Left cardiac atrium (tissue), 4 donors: ENCODE results near the gene LRRC36. TPM values are rescaled to one million over a fixed set of nuclear protein-coding genes. Genes with fewer than 3 reads are reported as not detected.

Source experiments
- ATAC-seq, 2 donors: fragments of 200-7000 bp; cut with Tn5 transposase; one replicate each; pipeline ENCODE4 v1.9.1; 2020; ENCODE audit warnings: mild to moderate bottlenecking in 2 of 2, moderate library complexity in 2 of 2
- DNase-seq: peaks from one replicate; pipeline ENCODE4 v3.0.0-alpha.2; 2020
- intact Hi-C, 2 donors: fragments of 100-400 bp; cut with DNase I; formaldehyde crosslinking; loops; one replicate each; pipeline versions ENCODE4 v1.14.1 to v1.15.1; 2022 to 2023
- total RNA-seq, 2 donors: library from RNA; stranded (reverse); fragmentation: NEBNext Ultra II Directional; extraction: Animal tissue kit (Norgen Biotek cat#: 25700); gene quantifications; one replicate each; pipeline ENCODE4 v1.2.1, GENCODE V29; 2021
- donor health status: DM: no; HTN: yes; CAD: no.
- donor health status: DM: no; HTN: yes; CAD: no; lungs with severe emphysema.
- donor health status: DM: yes; HTN: yes; CAD: no.
- donor health status: Dilated cardiomyopathy.

Gene LRRC36
- total RNA-seq, 2 donors from 2014 or later: not detected

DNA sequence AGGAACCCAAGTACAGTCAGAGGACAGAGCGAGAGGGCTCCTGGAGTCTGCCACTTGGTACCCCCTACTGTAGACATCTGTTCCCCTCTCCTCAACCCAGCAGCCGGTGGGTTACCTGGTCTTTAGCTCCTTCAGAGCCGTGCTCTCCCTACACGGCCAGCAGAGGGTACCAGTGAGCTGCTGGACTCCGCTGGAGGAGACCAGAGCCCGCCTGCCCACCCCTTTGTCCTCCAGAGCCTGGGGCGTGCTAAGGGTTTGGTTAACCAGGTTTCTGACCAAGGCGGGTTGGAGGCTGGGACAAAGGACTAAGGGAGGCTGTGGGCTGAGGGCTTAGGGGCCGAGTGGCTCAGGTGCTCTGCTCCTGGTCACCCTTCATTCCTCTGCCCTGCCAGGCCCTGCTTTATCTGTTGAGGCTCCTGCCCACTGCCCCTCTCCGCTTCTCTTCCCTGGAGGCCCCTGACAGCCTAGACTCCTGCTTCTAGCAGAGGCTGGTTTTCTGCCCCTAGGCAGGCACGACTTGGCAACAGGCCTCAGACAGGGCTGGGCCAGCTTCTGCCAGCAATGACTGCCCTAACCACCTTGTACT is 101.6 kb downstream of the LRRC36 start:
- intact Hi-C loops: loop anchor here (5.0 kb wide), 1 partner anchor 39 kb away; no protein-coding TSS in a partner anchor
- DNase-seq (peak; percentile 80), ATAC-seq (peak; percentile 68 to 76)

- no peak for ATAC-seq
- intact Hi-C loops: loop anchor here (5.0 kb wide), 1 partner anchor 38 kb away; no protein-coding TSS in a partner anchor
- no peak for DNase-seq
Observed at GRCh38 chr16:67429053-67429798, 102.6 kb downstream of the LRRC36 start.

DNA sequence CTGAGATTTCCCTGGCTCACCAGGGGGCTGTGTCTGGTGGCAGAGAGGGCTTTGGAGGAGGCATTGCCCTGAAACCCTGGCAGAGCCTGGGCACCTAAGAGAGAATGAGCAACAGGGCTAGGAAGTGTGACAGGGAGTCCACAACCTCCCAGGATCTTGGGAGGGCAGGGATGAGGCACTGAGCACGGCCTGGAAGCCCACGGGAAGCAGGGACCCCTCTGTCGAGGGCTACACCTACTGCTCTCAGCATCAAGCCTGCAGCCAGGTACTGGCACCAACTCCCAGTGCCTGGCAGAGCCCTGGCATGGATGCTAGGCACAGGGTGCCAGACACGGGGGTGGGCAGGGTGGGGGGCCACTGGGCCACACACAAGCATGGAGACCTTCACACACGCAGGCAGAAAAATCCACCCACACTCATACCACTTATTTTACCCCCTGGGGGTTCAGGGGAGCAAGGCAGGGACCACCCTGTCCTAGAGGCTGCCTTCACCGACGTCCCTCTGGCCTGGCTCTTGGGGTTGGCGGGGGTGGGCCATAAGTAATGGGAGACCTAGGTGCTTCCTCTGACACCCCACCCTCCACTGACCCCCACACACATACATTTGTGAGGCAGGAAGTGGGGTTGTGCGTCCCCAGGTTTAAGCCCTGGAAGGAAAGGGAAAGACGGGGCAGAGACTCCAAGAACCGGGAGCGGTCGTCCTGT is 103.3 kb downstream of the LRRC36 start:
- ATAC-seq (no peak), DNase-seq (no peak)
- intact Hi-C loops: loop anchor here (5.0 kb wide), 1 partner anchor 37 kb away; no protein-coding TSS in a partner anchor

GRCh38 chr16:67430504-67430976 is 103.9 kb downstream of the LRRC36 start:
- ATAC-seq (peak; percentile 32 to 46), DNase-seq (no peak)
- intact Hi-C loops: no loop called here

GRCh38 chr16:67430977-67431774 is 104.6 kb downstream of the LRRC36 start, which contains the start of gene HSD11B2:
TSS of gene HSD11B2 (plus strand) at chr16:67431121. CDS start at chr16:67431249, 128 bp downstream.
- no peak for DNase-seq
- ATAC-seq: peak; percentile 67 to 77
- intact Hi-C loops: no loop called here

DNA sequence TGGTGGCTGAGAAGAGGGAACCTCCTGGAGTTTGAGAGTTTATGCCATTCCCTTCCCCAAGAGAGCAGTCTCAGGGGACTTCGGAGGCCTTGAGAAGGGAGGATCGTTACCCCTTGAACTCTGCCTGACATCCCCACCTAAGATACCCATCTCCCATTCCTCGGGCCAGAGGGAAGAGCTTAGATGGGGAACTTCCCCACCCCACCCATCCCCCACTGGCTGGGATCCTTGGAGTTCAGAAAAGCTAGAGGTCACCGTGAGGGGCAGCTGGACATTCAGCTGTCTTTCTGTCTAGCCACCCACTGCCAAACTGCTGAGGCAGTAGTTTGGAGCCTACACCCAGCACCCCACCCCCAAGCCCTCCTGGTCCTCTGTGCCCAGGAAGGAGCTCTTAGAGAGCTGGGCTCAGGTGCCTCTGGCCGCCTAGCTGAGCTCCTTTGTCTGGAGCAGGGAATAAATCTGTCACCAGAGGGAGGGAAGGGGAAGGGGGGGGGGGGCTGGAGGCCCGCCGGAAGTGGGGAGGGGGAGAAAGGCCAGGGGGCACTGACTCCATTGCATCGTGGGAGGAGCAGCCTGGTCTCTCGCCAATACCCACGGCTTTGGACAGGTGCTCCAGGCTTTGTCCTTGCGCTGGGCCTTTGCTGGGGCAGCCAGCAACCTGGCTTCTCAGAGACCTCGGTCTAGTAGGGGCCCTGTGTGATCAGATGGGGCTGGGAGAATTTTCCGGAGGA is 105.3 kb downstream of the LRRC36 start:
- DNase-seq (no peak), ATAC-seq (no peak)
- intact Hi-C loops: no loop called here

GRCh38 chr16:67432506-67432890 is 105.9 kb downstream of the LRRC36 start:
- DNase-seq: no peak
- intact Hi-C loops: no loop called here
- no peak for ATAC-seq

GRCh38 chr16:67433131-67433719 is 106.6 kb downstream of the LRRC36 start:
- intact Hi-C loops: no loop called here
- DNase-seq (no peak), ATAC-seq (no peak)

Other genes with a start within 250 kb of the LRRC36 start
- 10 to 100 TPM; 11.0 to 11.8 TPM for gene PHAF1, start 216.9 kb upstream of the LRRC36 start, total RNA-seq
- gene B3GNT9, start 175.8 kb upstream of the LRRC36 start, total RNA-seq: 10 to 100 TPM; 11.3 to 15.1 TPM
- 10 to 100 TPM; 10.6 to 11.1 TPM for gene TRADD, start 166.9 kb upstream of the LRRC36 start, total RNA-seq
- gene FBXL8, start 166.9 kb upstream of the LRRC36 start, total RNA-seq: 1 to 10 TPM; 8.0 to 8.5 TPM
- 10 to 100 TPM; 24.3 to 48.1 TPM for gene HSF4, start 162.1 kb upstream of the LRRC36 start, total RNA-seq
- 10 to 100 TPM; 58.6 to 80.5 TPM for gene NOL3, start 156.3 kb upstream of the LRRC36 start, total RNA-seq
- 10 to 100 TPM; 16.8 to 18.1 TPM for gene MATCAP1, start 142.9 kb upstream of the LRRC36 start, total RNA-seq
- gene EXOC3L1, start 136.7 kb upstream of the LRRC36 start, total RNA-seq: 1 to 10 TPM; 1.9 to 2.0 TPM
- gene E2F4, start 134.7 kb upstream of the LRRC36 start, total RNA-seq: 10 to 100 TPM; 34.9 to 46.2 TPM
- 1 to 10 TPM; 1.0 to 1.6 TPM for gene ELMO3, start 127.7 kb upstream of the LRRC36 start, total RNA-seq
- 10 to 100 TPM; 17.4 to 25.3 TPM for gene TMEM208, start 99.7 kb upstream of the LRRC36 start, total RNA-seq
- gene FHOD1, start 79.3 kb upstream of the LRRC36 start, total RNA-seq: 10 to 100 TPM; 18.7 to 25.8 TPM
- 1 to 10 TPM; 1.3 to 1.5 TPM for gene SLC9A5, start 77.8 kb upstream of the LRRC36 start, total RNA-seq
- gene PLEKHG4, start 47.3 kb upstream of the LRRC36 start, total RNA-seq: 1 to 10 TPM; 1.8 to 2.2 TPM
- gene KCTD19, start 74 bp upstream of the LRRC36 start, total RNA-seq: under 1 TPM in 1 of 2 donors, not detected in 1; 0.16 TPM
- gene TPPP3, start 66.7 kb downstream of the LRRC36 start, total RNA-seq: 10 to 100 TPM; 22.9 to 40.1 TPM
- 1 to 10 TPM; 4.6 to 6.8 TPM for gene ZDHHC1, start 89.7 kb downstream of the LRRC36 start, total RNA-seq
- 1 to 10 TPM in 1 of 2 donors, not detected in 1; 1.6 TPM for gene HSD11B2, start 104.3 kb downstream of the LRRC36 start, total RNA-seq
- 10 to 100 TPM; 66.9 to 71.3 TPM for gene ATP6V0D1, start 154.3 kb downstream of the LRRC36 start, total RNA-seq
- not detected for gene AGRP, start 156.7 kb downstream of the LRRC36 start, total RNA-seq
- 10 to 100 TPM; 66.2 to 80.9 TPM for gene RIPOR1, start 202.0 kb downstream of the LRRC36 start, total RNA-seq
- gene CTCF, start 235.7 kb downstream of the LRRC36 start, total RNA-seq: 10 to 100 TPM; 22.7 to 25.7 TPM